GM19438 (cell line): ENCODE measurements around the gene ACAP2.

Source experiments
- ATAC-seq: cut with Tn5 transposase; IDR thresholded peaks from one replicate; pipeline ENCODE4 v1.9.1; 2021; ENCODE audit warnings: low read depth; ENCODE audit not compliant: unreplicated experiment

Gene ACAP2

DNA sequence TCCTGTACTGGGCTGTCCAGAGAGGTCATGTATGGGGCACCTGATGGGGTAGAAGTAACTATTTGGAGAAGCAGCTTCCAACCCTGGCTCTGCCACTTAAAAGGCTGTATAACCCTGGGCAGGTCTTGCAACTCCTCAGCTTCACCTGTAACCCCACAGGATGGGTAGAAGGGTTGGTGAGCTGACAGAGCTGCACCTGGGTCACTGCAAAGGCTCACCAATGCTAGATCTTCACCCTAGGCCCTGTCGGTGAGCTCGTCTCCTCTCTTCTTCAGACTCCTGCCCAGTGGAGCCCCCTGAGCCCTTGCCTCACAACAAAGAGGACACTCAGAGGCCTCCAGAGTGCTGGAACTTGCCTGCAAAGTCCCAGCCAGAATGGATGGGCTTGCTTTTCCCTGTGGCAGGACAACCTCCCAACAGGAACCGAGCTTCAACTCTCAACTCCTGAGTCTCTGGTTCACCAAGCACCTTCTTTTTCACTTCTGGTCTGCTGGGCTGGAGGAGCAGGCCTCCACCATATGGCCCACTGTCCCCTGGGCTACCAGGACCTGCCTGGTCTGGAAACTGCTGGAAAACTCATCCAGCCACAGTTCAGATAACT, 217.7 kb downstream of the ACAP2 start:
- ATAC-seq, result no peak
